Measurements from ENCODE around the gene CBLB. TPM values are rescaled to one million over a fixed set of nuclear protein-coding genes. Genes with fewer than 3 reads are reported as not detected.

Gene CBLB
- total RNA-seq, 2 donors from 2014 or later: 31.1 to 40.5 TPM

- H3K4me1 ChIP-seq: no peaks in the 10 kb centered on the region
- H3K27me3 ChIP-seq: no peaks in the 10 kb centered on the region
- H3K27ac ChIP-seq: no peak overlapping the region
- DNase-seq (no peak), ATAC-seq (no peak)
- no peaks in the 10 kb centered on the region for H3K36me3 ChIP-seq (replicated peaks in 1 of 2; ENCODE audit: insufficient read depth in 1 of 2, low read depth in 2 of 2)
- intact Hi-C loops (cut with DNase I): no loop called here
- no peak for TF ChIP-seq POLR2A (IDR thresholded peaks at IDR 0.05)
- no peak for TF ChIP-seq CTCF (IDR thresholded peaks at IDR 0.05)
- no peak overlapping the region for H3K4me3 ChIP-seq
- H3K9me3 ChIP-seq: no peaks in the 10 kb centered on the region
- 73 to 82% methylated on average over 4 of the region's 4 CpGs for WGBS, 2 donors
Measured at GRCh38 chr3:105888621-105889579, 20.1 kb upstream of the CBLB start.

- H3K9me3 ChIP-seq: no peaks in the 10 kb centered on the region
- TF ChIP-seq POLR2A (IDR thresholded peaks at IDR 0.05) (no peak), CTCF (IDR thresholded peaks at IDR 0.05) (no peak)
- intact Hi-C loops (cut with DNase I): no loop called here
- DNase-seq (no peak), ATAC-seq (no peak)
- no peak overlapping the region for H3K27ac ChIP-seq
- no peaks in the 10 kb centered on the region for H3K36me3 ChIP-seq (replicated peaks in 1 of 2; ENCODE audit: insufficient read depth in 1 of 2, low read depth in 2 of 2)
- 59 to 87% methylated on average over 2 of the region's 2 CpGs for WGBS, 2 donors
- no peaks in the 10 kb centered on the region for H3K27me3 ChIP-seq
- no peaks in the 10 kb centered on the region for H3K4me1 ChIP-seq
- no peak overlapping the region for H3K4me3 ChIP-seq
Measured at GRCh38 chr3:105885256-105885655, 16.4 kb upstream of the CBLB start.

- intact Hi-C loops (cut with DNase I): no loop called here
- Histone ChIP-seq H3K4me1 (no peaks in the 10 kb centered on the region), H3K36me3 (replicated peaks in 1 of 2; ENCODE audit: insufficient read depth in 1 of 2, low read depth in 2 of 2) (no peaks in the 10 kb centered on the region), H3K27ac (no peak overlapping the region), H3K27me3 (no peaks in the 10 kb centered on the region), H3K9me3 (no peaks in the 10 kb centered on the region), H3K4me3 (no peak overlapping the region)
- 63 to 84% methylated on average over 1 of the region's 1 CpG for WGBS, 2 donors
- TF ChIP-seq CTCF (IDR thresholded peaks at IDR 0.05) (no peak), POLR2A (IDR thresholded peaks at IDR 0.05) (no peak)
- no peak for ATAC-seq
- DNase-seq: no peak
Measured at GRCh38 chr3:105883798-105884377, 15.1 kb upstream of the CBLB start.

- Histone ChIP-seq H3K9me3 (no peaks in the 10 kb centered on the region), H3K4me1 (peaks cover 9% of the 10 kb centered on the region), H3K27me3 (no peaks in the 10 kb centered on the region), H3K27ac (no peak overlapping the region), H3K4me3 (no peak overlapping the region), H3K36me3 (replicated peaks in 1 of 2; ENCODE audit: insufficient read depth in 1 of 2, low read depth in 2 of 2) (no peaks in the 10 kb centered on the region)
- ATAC-seq: no peak
- 63 to 67% methylated on average over 4 of the region's 4 CpGs for WGBS, 2 donors
- TF ChIP-seq POLR2A (IDR thresholded peaks at IDR 0.05) (no peak), CTCF (IDR thresholded peaks at IDR 0.05) (no peak)
- intact Hi-C loops (cut with DNase I): no loop called here
- no peak for DNase-seq
Measured at GRCh38 chr3:105880681-105881290, 12.0 kb upstream of the CBLB start.
